Germinal center (tissue), 1 donor: ENCODE data around the gene PER1.
A peak's percentile ranks its signal among the peaks of the same experiment; 100 is the strongest.
"Not testable (repeated sequence)": the region's sequence is repeated elsewhere in the genome, so short reads cannot be mapped to it uniquely, and the experiment has no call there.

ENCODE experiments used
- DNase-seq: peaks from one replicate; pipeline ENCODE4 v3.0.0; 2012; ENCODE audit warnings: mixed read lengths, low spot score

Gene PER1

DNA sequence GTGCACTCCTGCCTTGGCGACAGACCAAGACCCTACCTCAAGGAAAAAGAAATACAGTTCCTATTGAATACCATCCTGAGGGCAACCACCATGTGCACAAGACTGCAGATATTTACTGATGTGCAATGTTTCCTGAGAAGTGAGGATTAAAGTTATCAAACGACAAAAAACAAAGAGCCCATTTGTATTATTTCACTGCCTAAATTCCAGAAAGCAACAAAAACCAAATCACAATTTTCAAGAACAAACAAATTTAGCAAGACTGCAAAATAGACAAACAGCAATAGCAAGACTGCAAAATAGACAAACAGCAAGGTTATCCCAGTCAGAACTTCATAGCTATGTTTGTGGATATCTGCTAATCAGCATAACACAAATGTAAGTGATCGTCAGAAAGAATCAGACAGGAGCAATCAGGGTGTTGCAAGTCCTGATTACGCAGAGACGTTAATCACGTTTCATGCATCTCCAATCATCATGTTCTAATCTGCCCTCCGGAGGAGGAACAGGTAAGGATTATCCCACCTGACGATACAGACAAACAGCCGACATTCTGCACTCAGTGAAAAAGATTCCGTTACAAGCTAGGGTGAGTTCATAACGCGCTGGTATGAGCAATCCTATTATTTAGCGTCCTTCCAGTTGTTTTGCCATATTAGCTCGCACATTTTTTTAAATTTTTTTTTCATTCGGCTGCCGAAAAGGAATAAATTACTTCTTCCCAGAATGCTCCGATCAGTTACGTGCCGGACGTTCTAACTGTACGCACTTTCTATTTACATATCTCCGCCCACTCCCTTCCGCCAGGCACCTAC lies 21.1 kb upstream of the PER1 start:
- DNase-seq: peak; percentile 80

DNA sequence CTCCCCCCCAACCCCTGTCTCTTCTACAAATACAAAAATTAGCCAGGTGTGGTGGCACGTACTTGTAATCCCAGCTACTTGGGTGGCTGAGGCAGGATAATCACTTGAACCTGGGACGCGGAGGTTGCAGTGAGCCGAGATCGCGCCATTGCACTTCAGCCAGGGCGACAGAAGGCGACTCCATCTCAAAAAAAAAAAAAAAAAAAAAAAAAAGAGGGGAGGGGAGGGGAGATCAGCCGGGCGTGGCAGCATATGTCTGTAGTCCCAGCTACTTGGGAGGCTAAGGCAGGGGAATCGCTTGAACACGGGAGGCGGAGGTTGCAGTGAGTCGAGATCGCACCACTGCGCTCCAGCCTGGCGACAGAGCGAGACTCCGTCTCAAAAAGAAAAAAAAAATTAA lies 18.0 kb upstream of the PER1 start:
- not testable (repeated sequence) for DNase-seq

DNA sequence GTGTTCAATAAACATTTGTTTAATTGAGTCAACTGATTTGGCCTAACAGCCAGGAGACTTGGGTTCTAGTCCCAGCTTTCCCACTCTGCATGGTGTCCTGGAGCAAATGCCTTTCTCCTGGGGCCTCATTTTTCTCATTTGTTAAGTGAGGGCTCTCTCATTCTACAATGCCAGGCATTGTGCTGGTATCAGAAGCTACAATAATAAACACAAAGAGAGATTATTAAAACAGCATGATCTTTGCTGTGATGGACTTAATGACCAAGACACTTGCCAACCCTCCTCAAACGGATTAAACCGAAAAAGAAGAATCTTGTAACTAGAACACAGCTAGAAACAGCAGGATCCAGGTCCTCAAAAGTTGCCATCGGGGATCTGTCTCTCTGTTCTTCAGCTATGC lies 15.3 kb upstream of the PER1 start:
- no peak for DNase-seq

DNA sequence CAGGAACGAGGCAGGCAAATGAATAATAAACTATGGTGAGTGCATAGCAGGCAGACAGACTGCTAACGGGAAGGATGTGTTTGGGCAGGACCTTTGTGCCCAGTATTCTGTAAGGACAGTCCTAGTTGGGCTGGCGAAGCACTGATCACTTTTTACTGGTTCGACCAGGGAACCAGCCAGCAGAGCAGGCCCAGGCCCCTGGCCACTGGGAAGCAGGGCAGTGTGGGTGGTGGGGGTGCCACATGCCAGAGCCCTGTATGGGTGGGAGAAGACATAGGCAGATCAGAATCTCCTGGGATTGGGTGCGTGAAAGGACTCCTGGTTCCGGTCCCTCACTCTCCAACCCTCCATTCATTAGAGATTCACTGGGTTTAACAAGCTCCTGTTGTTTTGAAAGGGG lies 14.5 kb upstream of the PER1 start:
- DNase-seq: no peak

GRCh38 chr17:8164815-8165131 lies 12.6 kb upstream of the PER1 start:
- DNase-seq: no peak

GRCh38 chr17:8163978-8164814 lies 12.0 kb upstream of the PER1 start:
- DNase-seq: no peak

GRCh38 chr17:8162997-8163977 lies 11.1 kb upstream of the PER1 start:
- DNase-seq: no peak

DNA sequence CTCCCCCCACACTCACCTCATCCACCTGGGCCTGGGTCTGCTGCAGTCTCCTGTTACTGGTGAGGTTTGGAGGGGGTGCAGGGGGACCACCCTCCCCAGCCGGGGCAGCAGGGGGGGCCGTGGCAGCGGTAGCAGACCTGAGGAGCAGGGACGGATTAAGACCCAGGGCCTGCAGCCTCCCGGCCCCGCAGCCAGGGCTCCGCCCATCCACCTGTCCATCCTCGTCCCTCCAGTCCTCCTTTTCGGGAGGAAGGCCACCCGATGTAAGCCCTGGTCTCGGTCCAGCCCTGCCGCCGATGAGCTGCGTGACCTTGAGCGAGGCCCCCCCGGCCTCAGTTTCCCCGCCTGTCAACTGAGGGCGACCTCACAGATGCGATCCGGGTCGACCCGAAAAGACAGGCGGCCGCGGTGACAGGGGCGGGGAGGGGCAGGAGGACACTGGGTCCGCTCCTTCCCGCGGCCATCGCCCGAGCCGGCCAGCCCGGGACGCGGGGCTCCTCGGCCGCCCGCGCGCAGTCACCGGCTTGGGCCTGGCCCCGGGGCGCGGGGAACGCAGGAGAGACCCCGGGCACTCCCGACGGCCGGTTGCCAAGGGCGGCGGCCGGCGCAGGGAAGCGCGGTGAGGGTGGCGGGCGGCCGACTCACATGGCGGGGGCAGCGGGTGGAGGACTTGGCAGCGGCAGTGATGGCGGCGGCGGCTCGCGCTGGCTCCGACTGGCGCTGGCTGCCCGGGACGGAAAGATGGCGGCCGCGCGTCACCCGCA lies 10.2 kb upstream of the PER1 start, which contains the start of gene VAMP2:
Gene VAMP2, minus strand, starts transcription at position 716 of the 764 bp plus-strand sequence. Its CDS starts 69 bp downstream, at position 647.
- DNase-seq: peak; percentile 81

DNA sequence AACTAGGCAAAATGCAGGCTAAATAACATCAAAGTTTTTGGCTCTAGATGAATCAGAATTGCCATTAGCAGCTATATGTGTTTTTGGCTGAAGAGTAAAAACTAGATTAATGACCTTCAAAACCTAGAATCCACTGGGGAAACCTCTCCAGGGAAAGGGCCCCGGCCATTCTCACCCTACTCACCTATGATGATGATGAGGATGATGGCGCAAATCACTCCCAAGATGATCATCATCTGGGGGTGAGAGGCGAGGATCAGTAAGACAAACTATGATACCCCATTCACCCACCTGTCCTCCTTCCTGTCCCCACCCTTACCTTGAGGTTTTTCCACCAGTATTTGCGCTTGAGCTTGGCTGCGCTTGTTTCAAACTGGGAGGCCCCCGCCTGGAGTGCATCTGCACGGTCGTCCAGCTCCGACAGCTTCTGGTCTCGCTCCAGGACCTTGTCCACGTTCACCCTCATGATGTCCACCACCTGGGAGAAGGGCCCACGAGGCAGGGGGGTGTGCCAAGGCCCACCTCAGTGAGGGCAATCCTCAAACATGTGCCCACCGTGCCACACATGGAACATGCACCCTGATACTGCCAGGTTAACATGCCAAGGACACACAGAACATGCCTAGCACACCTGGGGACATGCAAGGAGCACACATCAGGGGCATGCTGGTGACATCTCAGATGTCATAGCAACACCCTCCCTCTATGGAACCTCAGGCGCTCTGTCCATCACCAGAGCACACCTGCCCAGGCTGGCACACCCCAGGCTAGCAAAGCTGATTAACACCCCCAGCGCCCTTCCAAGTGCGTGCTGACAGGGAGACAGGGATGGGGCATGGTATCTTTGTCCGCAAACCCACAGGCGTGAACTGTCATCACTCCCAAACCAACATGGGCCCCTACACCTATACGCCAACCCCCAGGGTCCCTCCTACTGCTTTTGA lies 9.4 kb upstream of the PER1 start:
- DNase-seq: no peak

- DNase-seq: no peak
These were observed 8.6 kb upstream of the PER1 start for GRCh38 chr17:8160741-8161221.

- DNase-seq: no peak
These were observed 8.0 kb upstream of the PER1 start for GRCh38 chr17:8160224-8160577.

DNA sequence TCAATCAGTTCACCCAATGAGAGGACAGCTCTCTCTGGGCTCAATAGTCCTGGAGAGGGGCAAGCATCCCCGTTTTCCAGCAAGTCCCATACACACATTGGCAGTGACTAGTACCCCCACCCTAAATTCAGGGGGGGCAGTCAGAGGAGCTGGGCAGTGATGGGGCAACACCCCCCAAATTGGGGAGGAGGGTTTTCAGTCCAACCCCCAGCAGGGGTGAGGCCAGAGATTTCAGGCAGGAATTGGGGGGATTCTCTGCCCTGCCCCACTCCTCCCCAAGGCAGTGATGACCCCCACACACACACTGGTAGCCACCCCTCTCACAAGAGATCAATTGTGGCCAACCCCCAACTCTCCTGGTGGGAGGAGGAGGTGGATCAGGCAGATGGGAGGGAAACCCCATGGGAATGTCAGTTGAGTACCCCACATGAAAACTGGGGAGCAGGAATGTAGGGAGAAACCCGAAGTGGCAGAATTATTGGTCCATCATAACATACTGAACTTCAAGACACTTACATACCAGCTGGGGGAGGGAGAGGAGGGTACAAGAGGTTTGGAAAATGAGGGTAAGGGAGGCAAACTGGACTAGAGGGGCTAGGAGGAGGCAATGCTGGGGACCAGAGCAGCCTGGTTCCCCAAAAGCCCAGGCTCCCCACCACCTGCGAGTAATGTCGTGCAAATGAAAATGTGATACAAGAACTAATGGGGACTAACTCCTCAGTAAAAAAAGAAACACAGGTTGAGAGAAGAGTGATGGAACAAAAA lies 7.4 kb upstream of the PER1 start:
- DNase-seq: no peak

DNA sequence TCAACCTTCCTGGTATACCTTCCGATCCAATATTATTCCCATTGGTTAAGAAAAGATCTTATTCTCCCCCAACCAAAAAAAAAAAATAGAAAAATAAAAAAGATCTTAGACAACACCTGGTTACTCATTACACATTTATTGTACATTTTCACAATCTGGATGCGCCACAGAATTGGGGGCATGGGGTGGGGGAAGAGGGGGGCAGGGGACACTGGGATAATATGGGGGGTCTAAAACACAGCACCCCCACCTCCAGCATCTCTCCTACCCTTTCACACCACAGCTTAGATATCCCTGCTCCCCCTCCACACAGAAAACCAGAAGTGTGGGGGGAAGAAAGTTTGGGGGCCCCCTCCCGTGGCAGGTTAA lies 6.8 kb upstream of the PER1 start:
- no peak for DNase-seq

DNA sequence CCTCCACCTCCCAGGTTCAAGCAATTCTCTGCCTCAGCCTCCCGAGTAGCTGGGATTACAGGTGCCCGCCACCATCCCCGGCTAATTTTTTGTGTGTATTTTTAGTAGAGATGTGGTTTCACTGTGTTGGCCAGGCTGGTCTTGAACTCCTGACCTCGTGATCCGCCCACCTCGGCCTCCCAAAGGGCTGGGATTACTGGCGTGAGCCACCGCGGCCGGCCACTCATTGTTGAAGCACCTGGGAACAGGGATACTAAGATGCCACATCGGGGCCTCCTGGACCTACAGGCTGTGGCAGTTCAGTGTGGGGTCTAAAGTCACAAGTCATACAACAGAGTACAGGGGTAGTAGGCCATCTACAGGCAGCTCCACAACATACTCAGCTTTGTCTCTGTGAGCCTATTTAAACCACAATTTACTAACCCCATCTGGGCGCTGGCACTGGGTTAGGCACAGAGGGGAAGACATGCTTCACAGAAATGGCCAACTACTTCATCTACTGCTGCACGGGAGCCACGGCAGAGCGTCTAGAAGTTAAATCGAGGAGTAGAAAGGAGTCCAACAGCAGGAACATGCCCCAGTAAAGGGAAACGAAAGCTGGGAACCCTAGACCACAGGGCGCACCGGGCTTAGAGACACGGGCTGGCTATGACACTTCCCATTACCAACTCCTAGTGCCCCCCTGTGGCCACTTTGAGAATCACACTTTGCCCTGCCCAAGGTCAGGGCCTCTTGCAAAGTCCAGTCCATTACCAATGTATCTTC lies 6.2 kb upstream of the PER1 start:
- DNase-seq: peak; percentile 88

DNA sequence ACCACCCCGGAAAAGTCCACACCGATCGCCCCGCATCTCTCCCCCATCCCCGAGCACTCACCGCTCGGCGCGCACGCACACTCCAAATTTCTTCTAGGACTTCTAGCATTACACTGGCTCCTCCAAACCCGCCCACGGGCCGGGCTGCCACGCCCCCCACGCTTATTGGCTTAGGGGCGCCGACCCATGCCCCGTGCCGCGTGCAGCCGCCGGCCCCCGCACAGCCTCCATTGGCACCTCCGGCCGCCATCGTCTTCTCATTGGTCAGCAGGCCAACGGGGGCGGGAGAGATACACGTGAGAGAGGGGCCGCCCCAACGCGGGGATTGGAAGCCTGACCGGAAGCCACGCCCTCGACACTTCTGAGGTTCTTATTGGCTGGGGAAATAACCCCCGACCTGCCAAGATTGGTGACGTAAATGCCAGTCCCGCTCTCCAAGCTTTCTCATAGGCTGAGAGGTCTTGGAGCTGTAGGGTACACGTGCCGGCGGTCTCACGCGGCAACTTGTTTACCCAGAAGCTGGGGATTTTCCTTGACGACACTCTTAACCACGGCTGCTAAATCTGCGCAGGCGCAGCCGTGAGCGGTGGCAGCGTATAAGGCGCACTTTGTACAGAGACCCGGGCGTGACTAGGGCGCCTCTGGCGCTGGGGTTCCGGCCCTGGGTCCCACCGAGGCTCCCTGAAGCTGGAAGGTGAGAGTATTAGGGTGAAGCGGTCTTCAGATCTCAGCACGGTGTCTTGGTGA lies 4.2 kb upstream of the PER1 start:
- DNase-seq: peak; percentile 99

DNA sequence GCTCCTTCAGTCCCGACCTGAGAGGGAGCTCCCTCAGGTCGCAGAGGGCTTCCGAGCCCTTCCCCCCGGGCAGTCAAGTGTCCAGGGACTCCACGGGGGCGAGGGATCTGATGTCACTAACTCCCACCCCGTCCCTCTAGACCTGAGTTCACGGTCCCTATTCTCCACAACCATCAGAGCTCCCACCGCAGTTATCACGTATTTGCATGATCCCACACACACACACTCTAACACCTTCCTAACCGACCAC lies 3.7 kb upstream of the PER1 start:
- no peak for DNase-seq

DNA sequence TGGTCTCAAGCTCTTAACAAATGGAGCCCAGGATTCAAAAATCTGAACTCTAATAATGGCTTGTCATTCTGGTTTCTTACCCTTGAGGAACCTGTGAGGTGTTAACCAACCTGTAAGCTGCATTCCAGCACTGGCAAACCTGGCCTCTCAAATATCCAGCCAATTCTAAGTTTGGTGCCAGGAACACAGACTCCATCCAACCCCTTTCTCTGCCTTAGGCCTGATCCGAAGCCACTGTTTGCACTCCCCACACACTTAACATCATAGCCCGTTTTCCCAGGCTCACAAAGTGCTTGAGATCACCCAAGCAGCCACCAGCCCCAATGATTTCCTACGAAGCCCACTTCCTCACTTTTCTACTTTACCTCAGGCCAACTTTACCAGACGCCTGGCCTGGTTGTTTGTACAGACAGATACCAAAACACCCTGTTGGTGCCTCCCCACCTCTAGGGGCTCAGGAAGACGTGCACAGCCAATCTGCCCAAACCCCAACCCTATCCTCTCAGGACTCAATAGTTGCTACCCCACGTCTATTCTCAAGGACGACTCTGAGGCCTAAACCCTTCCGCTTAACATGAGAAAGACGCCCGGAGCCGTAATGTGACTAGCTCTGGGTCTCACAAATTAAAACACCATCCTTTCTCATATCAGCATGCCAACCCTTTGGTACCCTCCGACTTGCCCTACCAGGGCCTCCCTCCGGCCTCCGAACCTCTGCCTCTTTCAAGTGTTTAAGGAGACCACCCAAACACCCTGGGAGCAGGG lies 3.2 kb upstream of the PER1 start:
- no peak for DNase-seq
